HCT116 (cell line): ENCODE data around the gene R3HDML. TPM values are rescaled to one million over a fixed set of nuclear protein-coding genes. Genes with fewer than 3 reads are reported as not detected.

Experiments used
- ATAC-seq: fragments of 200-7000 bp; cut with Tn5 transposase; 2 replicates; pipeline ENCODE4 v1.9.1; 2020; ENCODE audit warnings: mild to moderate bottlenecking, moderate library complexity
- BruUV-seq: library from RNA; stranded (reverse); fragments of 400-500 nt; replicated peaks from 2 replicates; lab custom pipeline; 2021; lab: Mats Ljungman, UMichigan
- CTCF ChIA-PET: fragments of 300-600 bp; sonication (Branson Sonifier 250); formaldehyde crosslinking; loops from one replicate; lab custom pipeline; 2021; ENCODE audit warnings: antibody characterized with exemption; lab: Charles Lee
- POLR2A ChIA-PET: fragments of 300-600, 350-600 bp; sonication (Branson Sonifier 250); formaldehyde crosslinking; loops from one replicate; lab custom pipeline; 2021; ENCODE audit warnings: antibody characterized with exemption; lab: Charles Lee
- RAD21 ChIA-PET, 2 experiments: fragments of 300-600 bp; sonication (Branson Sonifier 250); formaldehyde crosslinking; loops; one replicate each; lab custom pipeline; 2023; ENCODE audit warnings: low total read pairs in 2 of 2; ENCODE audit not compliant: uncharacterized antibody in 2 of 2, unreplicated experiment in 2 of 2, low non-redundant PET in 1 of 2; lab: Charles Lee
- DNase-seq: peaks from one replicate; pipeline ENCODE4 v3.0.0-alpha.2; 2010; ENCODE audit warnings: low read depth, low spot score
- H2AFZ ChIP-seq: fragments of 200-600 bp; shearing (Covaris generic), sonication (generic); 2 replicates; pipeline ENCODE4 v1.6.1; 2017; ENCODE audit warnings: low read depth, mixed run types, mixed read lengths, antibody characterized with exemption, low read length; ENCODE audit not compliant: poor library complexity, severe bottlenecking
- H3K27ac ChIP-seq: 2 replicates; pipeline ENCODE4 v1.5.1; 2012; ENCODE audit warnings: low read depth, low read length
- H3K27me3 ChIP-seq: fragments of 200-600 bp; sonication (generic); 2 replicates; pipeline ENCODE4 v1.6.1; 2016; ENCODE audit warnings: mixed run types, low read length, mixed read lengths; ENCODE audit not compliant: insufficient read depth
- H3K36me3 ChIP-seq, 2 experiments: fragments of 200-500 bp in 1 of 2; fragments of 200-600 bp in 1 of 2; sonication (Bioruptor generic) in 1 of 2; sonication (generic) in 1 of 2; 2 replicates each; pipeline versions ENCODE4 v1.5.1 to v1.6.1; 2014 to 2016; ENCODE audit warnings: low read length in 2 of 2, inconsistent platforms in 1 of 2, mixed read lengths in 1 of 2, mixed run types in 1 of 2; ENCODE audit not compliant: insufficient read depth in 2 of 2, control insufficient read depth in 1 of 2
- H3K4me1 ChIP-seq, 2 experiments: fragments of 200-600 bp in 1 of 2; sonication (generic) in 1 of 2; 2 replicates each; pipeline versions ENCODE4 v1.5.1 to v1.6.1; 2012 to 2017; ENCODE audit warnings: low read length in 2 of 2, inconsistent platforms in 1 of 2, mild to moderate bottlenecking in 1 of 2, mixed read lengths in 1 of 2, mixed run types in 1 of 2, moderate library complexity in 1 of 2; ENCODE audit not compliant: insufficient read depth in 2 of 2, control insufficient read depth in 1 of 2
- H3K4me2 ChIP-seq: fragments of 200-600 bp; sonication (generic); 2 replicates; pipeline ENCODE4 v1.6.1; 2017; ENCODE audit warnings: mixed run types, low read length, mixed read lengths
- H3K4me3 ChIP-seq, 2 experiments: fragments of 200-600 bp in 1 of 2; sonication (generic) in 1 of 2; replicated peaks in 1 of 2; 2 replicates each; pipeline ENCODE4 v1.5.1; 2011 to 2016; ENCODE audit warnings: low read length in 2 of 2, control low read depth in 1 of 2, low read depth in 1 of 2, mild to moderate bottlenecking in 1 of 2, mixed read lengths in 1 of 2, mixed run types in 1 of 2
- H3K79me2 ChIP-seq: fragments of 200-600 bp; sonication (generic); 2 replicates; pipeline ENCODE4 v1.6.1; 2017; ENCODE audit warnings: mild to moderate bottlenecking, mixed run types, low read length, moderate library complexity, mixed read lengths; ENCODE audit not compliant: insufficient read depth
- H3K9ac ChIP-seq: fragments of 200-600 bp; sonication (generic); 2 replicates; pipeline ENCODE4 v1.6.1; 2016; ENCODE audit warnings: low read length, mixed read lengths
- H3K9me2 ChIP-seq: fragments of 200-600 bp; sonication (generic), shearing (Covaris generic); 2 replicates; pipeline ENCODE4 v1.6.1; 2017; ENCODE audit warnings: mixed run types, mild to moderate bottlenecking, moderate library complexity; ENCODE audit not compliant: insufficient read depth
- H3K9me3 ChIP-seq, 2 experiments: fragments of 200-500 bp in 1 of 2; fragments of 200-600 bp in 1 of 2; sonication (Bioruptor generic) in 1 of 2; sonication (generic) in 1 of 2; 2 replicates each; pipeline ENCODE4 v1.6.1; 2014 to 2017; ENCODE audit warnings: low read length in 2 of 2, mixed read lengths in 2 of 2, inconsistent platforms in 1 of 2, low read depth in 1 of 2, mild to moderate bottlenecking in 1 of 2, mixed run types in 1 of 2, moderate library complexity in 1 of 2; ENCODE audit not compliant: control insufficient read depth in 1 of 2, insufficient read depth in 1 of 2
- H4K20me1 ChIP-seq: fragments of 200-600 bp; sonication (generic), shearing (Covaris generic); 2 replicates; pipeline ENCODE4 v1.6.1; 2017; ENCODE audit warnings: mixed run types, mild to moderate bottlenecking, moderate library complexity; ENCODE audit not compliant: insufficient read depth
- CBX3 ChIP-seq: IDR thresholded peaks from 2 replicates; pipeline ENCODE4 v1.6.1; 2012; ENCODE audit warnings: low read depth
- EGR1 ChIP-seq: IDR thresholded peaks from 2 replicates; pipeline ENCODE4 v1.6.1; 2012; ENCODE audit warnings: low read depth
- ELF1 ChIP-seq: IDR thresholded peaks from 2 replicates; pipeline ENCODE4 v1.6.1; 2012; ENCODE audit warnings: low read depth, borderline replicate concordance
- EZH2 ChIP-seq: fragments of 200-600 bp; sonication (generic); IDR thresholded peaks from 2 replicates; pipeline ENCODE4 v1.6.1; 2017; ENCODE audit warnings: antibody characterized with exemption, mixed run types
- EZH2phosphoT487 ChIP-seq: fragments of 200-600 bp; IDR thresholded peaks from 2 replicates; pipeline ENCODE4 v1.6.1; 2018; ENCODE audit warnings: antibody characterized with exemption, borderline replicate concordance
- JUND ChIP-seq: IDR thresholded peaks from 2 replicates; pipeline ENCODE4 v1.6.1; 2012
- POLR2A ChIP-seq: IDR thresholded peaks from 2 replicates; pipeline ENCODE4 v1.7.0; 2011; ENCODE audit warnings: borderline replicate concordance; ENCODE audit not compliant: insufficient read depth, insufficient read length; ENCODE audit errors: extremely low read depth
- SIN3A ChIP-seq: IDR thresholded peaks from 2 replicates; pipeline ENCODE4 v1.6.1; 2012; ENCODE audit warnings: low read depth
- SRF ChIP-seq: IDR thresholded peaks from 2 replicates; pipeline ENCODE4 v1.6.1; 2012; ENCODE audit warnings: low read depth
- TCF7L2 ChIP-seq: IDR thresholded peaks from 2 replicates; pipeline ENCODE4 v1.7.0; 2011; ENCODE audit warnings: borderline replicate concordance, inconsistent platforms; ENCODE audit not compliant: insufficient read depth, insufficient read length; ENCODE audit errors: extremely low read depth
- YY1 ChIP-seq: IDR thresholded peaks from 2 replicates; pipeline ENCODE4 v1.6.1; 2011; ENCODE audit warnings: low read length, low read depth, moderate library complexity, mild to moderate bottlenecking; ENCODE audit not compliant: insufficient replicate concordance; ENCODE audit errors: extremely low read depth
- ZFX ChIP-seq: fragments of 450-650 bp; IDR thresholded peaks from 2 replicates; pipeline ENCODE4 v1.6.1; 2017
- ZNF274 ChIP-seq: fragments of 200-500 bp; sonication (Bioruptor generic); IDR thresholded peaks from 2 replicates; pipeline ENCODE4 v1.6.1; 2014; ENCODE audit warnings: mild to moderate bottlenecking, low read depth, low read length, inconsistent platforms
- intact Hi-C: fragments of 100-400 bp; cut with micrococcal nuclease; formaldehyde crosslinking; loops from 2 replicates; pipeline ENCODE4 v1.10.0; 2022
- total RNA-seq: library from RNA; stranded (reverse); gene quantifications from one replicate; pipeline ENCODE4 v1.2.1, GENCODE V29; 2021; ENCODE audit not compliant: unreplicated experiment
- TF ChIP-seq, protein P1 (sequence below): IDR thresholded peaks from 2 replicates; pipeline ENCODE4 v1.6.1; 2011; ENCODE audit warnings: mild to moderate bottlenecking, low read length, moderate library complexity; ENCODE audit not compliant: insufficient replicate concordance; ENCODE audit errors: extremely low read depth
- TF ChIP-seq, protein P2 (sequence below): IDR thresholded peaks from 2 replicates; pipeline ENCODE4 v1.6.1; 2012
- TF ChIP-seq, protein P3 (sequence below), 3 experiments: fragments of 200-600 bp in 1 of 3; sonication (generic) in 1 of 3; IDR thresholded peaks in 2 of 3; conservative IDR thresholded peaks in 1 of 3; 2 replicates each; pipeline ENCODE4 v1.5.1; 2012 to 2017; ENCODE audit warnings: low read depth in 2 of 3, low read length in 2 of 3, antibody characterized with exemption in 1 of 3, borderline replicate concordance in 1 of 3, control low read depth in 1 of 3, mild to moderate bottlenecking in 1 of 3, mixed read lengths in 1 of 3, mixed run types in 1 of 3, moderate library complexity in 1 of 3; ENCODE audit not compliant: insufficient read depth in 1 of 3
- TF ChIP-seq, protein P4 (sequence below): IDR thresholded peaks from 2 replicates; pipeline ENCODE4 v1.6.1; 2012

Gene R3HDML
- total RNA-seq, 1 experiment from 2014 or later = not detected

DNA sequence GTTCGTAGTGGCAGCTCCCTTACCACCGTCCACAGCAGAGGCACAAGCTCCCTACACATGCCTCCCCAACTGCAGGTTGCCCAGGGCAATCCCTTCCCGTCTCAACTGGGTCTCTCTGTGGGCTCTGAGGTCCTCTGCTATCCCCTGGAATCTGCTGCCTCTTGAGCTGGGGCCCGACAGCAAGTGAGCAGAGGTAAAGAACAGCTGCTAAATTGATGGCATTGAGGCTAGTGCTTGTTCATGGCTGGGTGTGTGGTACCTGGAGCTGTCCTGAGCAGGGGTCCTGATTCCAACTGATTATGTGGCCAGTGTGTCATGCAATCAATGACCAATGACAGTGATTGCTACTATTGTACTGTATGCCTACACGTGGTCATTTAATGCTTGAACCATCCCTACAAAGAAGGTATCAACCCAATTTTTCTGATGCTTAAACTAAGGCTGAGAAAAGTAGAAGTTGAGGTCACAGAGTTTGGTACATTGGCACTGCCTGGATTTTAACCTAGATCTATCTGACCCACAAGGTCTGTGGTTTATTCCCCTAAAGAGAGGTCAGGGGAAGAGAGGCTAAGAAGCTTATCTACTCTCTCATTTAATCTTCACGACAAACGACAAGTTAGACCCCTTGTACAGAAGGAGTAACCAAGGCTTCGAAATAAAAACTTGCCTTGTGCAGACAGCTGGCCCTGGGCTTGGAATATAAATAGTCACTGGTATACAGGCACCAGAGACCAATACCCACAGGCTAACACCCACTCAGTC is 59.7 kb downstream of the R3HDML start:
- ChIA-PET RAD21 (no interaction called here), POLR2A (interaction anchor here (1.1 kb wide), 1 partner anchor 11 kb away, joined by 3 read pairs; no protein-coding TSS in a partner anchor), CTCF (no interaction called here)
- H3K9ac ChIP-seq = no peak overlapping the region
- no peak overlapping the region for H3K27ac ChIP-seq
- H3K4me2 ChIP-seq = no peak overlapping the region
- H2AFZ ChIP-seq = no peak overlapping the region
- TF ChIP-seq YY1 = no peak
- TF ChIP-seq, protein P1, sequence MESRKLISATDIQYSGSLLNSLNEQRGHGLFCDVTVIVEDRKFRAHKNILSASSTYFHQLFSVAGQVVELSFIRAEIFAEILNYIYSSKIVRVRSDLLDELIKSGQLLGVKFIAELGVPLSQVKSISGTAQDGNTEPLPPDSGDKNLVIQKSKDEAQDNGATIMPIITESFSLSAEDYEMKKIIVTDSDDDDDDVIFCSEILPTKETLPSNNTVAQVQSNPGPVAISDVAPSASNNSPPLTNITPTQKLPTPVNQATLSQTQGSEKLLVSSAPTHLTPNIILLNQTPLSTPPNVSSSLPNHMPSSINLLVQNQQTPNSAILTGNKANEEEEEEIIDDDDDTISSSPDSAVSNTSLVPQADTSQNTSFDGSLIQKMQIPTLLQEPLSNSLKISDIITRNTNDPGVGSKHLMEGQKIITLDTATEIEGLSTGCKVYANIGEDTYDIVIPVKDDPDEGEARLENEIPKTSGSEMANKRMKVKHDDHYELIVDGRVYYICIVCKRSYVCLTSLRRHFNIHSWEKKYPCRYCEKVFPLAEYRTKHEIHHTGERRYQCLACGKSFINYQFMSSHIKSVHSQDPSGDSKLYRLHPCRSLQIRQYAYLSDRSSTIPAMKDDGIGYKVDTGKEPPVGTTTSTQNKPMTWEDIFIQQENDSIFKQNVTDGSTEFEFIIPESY = no peak
- TF ChIP-seq, protein P2, sequence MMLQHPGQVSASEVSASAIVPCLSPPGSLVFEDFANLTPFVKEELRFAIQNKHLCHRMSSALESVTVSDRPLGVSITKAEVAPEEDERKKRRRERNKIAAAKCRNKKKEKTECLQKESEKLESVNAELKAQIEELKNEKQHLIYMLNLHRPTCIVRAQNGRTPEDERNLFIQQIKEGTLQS = no peak
- TF ChIP-seq, protein P3, sequence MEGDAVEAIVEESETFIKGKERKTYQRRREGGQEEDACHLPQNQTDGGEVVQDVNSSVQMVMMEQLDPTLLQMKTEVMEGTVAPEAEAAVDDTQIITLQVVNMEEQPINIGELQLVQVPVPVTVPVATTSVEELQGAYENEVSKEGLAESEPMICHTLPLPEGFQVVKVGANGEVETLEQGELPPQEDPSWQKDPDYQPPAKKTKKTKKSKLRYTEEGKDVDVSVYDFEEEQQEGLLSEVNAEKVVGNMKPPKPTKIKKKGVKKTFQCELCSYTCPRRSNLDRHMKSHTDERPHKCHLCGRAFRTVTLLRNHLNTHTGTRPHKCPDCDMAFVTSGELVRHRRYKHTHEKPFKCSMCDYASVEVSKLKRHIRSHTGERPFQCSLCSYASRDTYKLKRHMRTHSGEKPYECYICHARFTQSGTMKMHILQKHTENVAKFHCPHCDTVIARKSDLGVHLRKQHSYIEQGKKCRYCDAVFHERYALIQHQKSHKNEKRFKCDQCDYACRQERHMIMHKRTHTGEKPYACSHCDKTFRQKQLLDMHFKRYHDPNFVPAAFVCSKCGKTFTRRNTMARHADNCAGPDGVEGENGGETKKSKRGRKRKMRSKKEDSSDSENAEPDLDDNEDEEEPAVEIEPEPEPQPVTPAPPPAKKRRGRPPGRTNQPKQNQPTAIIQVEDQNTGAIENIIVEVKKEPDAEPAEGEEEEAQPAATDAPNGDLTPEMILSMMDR (IDR thresholded peaks at IDR 0.05 in 2 of 3, conservative IDR thresholded peaks at IDR 0.05 in 1 of 3; ENCODE audit: borderline replicate concordance in 1 of 3, insufficient read depth in 1 of 3, low read depth in 2 of 3, low read length in 2 of 3) = no peak
- TF ChIP-seq ZNF274 = no peak
- no peak for TF ChIP-seq EZH2
- TF ChIP-seq CBX3 = no peak
- no peak for TF ChIP-seq TCF7L2
- no peak for TF ChIP-seq POLR2A
- TF ChIP-seq, protein P4, sequence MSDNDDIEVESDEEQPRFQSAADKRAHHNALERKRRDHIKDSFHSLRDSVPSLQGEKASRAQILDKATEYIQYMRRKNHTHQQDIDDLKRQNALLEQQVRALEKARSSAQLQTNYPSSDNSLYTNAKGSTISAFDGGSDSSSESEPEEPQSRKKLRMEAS = no peak
- TF ChIP-seq JUND = no peak
- TF ChIP-seq ELF1 = no peak
- TF ChIP-seq SIN3A = no peak
- TF ChIP-seq SRF = no peak
- TF ChIP-seq EGR1 = no peak
- no peak for TF ChIP-seq ZFX
- TF ChIP-seq EZH2phosphoT487 = no peak
- 0 out of 4 replicates have a peak, but pooled peaks cover 0 to 2% of the 10 kb centered on the region in 2 experiments for H3K4me1 ChIP-seq
- no peaks in the 10 kb centered on the region for H4K20me1 ChIP-seq
- ATAC-seq (no peak), DNase-seq (no peak)
- no peaks in the 10 kb centered on the region for H3K9me2 ChIP-seq
- no peaks in the 10 kb centered on the region for H3K9me3 ChIP-seq
- no peak overlapping the region for H3K4me3 ChIP-seq
- no peaks in the 10 kb centered on the region for H3K36me3 ChIP-seq
- H3K79me2 ChIP-seq = no peaks in the 10 kb centered on the region
- intact Hi-C loops = no loop called here
- H3K27me3 ChIP-seq = no peaks in the 10 kb centered on the region
- no TSS peak for BruUV-seq
